Fibroblast of peridontal ligament (primary cell): ENCODE measurements around the gene ANXA3.

Source experiments
- DNase-seq: peaks from one replicate; pipeline ENCODE4 v3.0.0-alpha.2; 2010; ENCODE audit errors: extremely low read depth

ANXA3 gene

GRCh38 chr4:78644744-78645330 lies 93.3 kb downstream of the ANXA3 start:
- DNase-seq = peak; percentile 84

GRCh38 chr4:78645853-78646757 lies 94.5 kb downstream of the ANXA3 start:
- DNase-seq = peak; percentile 98

- DNase-seq = no peak
Observed at GRCh38 chr4:78647272-78647671, 95.7 kb downstream of the ANXA3 start.

- DNase-seq = no peak
Observed at GRCh38 chr4:78648640-78649363, 97.2 kb downstream of the ANXA3 start.

GRCh38 chr4:78650106-78651024 lies 98.8 kb downstream of the ANXA3 start:
- peak; percentile 91 for DNase-seq

- DNase-seq = no peak
Observed at GRCh38 chr4:78651250-78651860, 99.8 kb downstream of the ANXA3 start.

GRCh38 chr4:78652282-78652876 lies 100.8 kb downstream of the ANXA3 start:
- DNase-seq = peak; percentile 81

GRCh38 chr4:78653655-78654054 lies 102.1 kb downstream of the ANXA3 start:
- DNase-seq = peak; percentile 41

GRCh38 chr4:78654807-78655206 lies 103.2 kb downstream of the ANXA3 start:
- peak; percentile 95 for DNase-seq

GRCh38 chr4:78656968-78657445 lies 105.4 kb downstream of the ANXA3 start:
- DNase-seq = peak; percentile 49

- DNase-seq = peak; percentile 86
Observed at GRCh38 chr4:78659264-78659663, 107.7 kb downstream of the ANXA3 start.

- no peak for DNase-seq
Observed at GRCh38 chr4:78659665-78660064, 108.1 kb downstream of the ANXA3 start.
